Measurements from ENCODE around the gene CDIPT. TPM values are rescaled to one million over a fixed set of nuclear protein-coding genes. Genes with fewer than 3 reads are reported as not detected.

The CDIPT gene
- total RNA-seq, 1 donor from 2014 or later = 85.0 TPM

- TF ChIP-seq CTCF (IDR thresholded peaks at IDR 0.05; ENCODE audit: unreplicated experiment) = no peak
- peaks cover 11% of the 10 kb centered on the region for H3K36me3 Mint-ChIP-seq (ENCODE audit: low read depth, unreplicated experiment)
- H3K4me3 Mint-ChIP-seq (ENCODE audit: unreplicated experiment) = peak overlapping the region; percentile 97
- peaks cover 13% of the 10 kb centered on the region for H3K27me3 Mint-ChIP-seq (ENCODE audit: unreplicated experiment)
- peak overlapping the region; percentile 76 for H3K27ac Mint-ChIP-seq (ENCODE audit: unreplicated experiment)
- peaks cover 16% of the 10 kb centered on the region for H3K4me1 Mint-ChIP-seq (ENCODE audit: unreplicated experiment)
- DNase-seq (ENCODE audit: low spot score) = peak; percentile 21
- H3K9me3 Mint-ChIP-seq (ENCODE audit: unreplicated experiment) = no peaks in the 10 kb centered on the region
Measured at GRCh38 chr16:29862383-29862883, 593 bp downstream of the CDIPT start.

GRCh38 chr16:29860218-29860617 is 2.8 kb downstream of the CDIPT start:
- no peak overlapping the region for H3K4me3 Mint-ChIP-seq (ENCODE audit: unreplicated experiment)
- peaks cover 13% of the 10 kb centered on the region for H3K27me3 Mint-ChIP-seq (ENCODE audit: unreplicated experiment)
- H3K27ac Mint-ChIP-seq (ENCODE audit: unreplicated experiment) = no peak overlapping the region
- no peak for DNase-seq (ENCODE audit: low spot score)
- TF ChIP-seq CTCF (IDR thresholded peaks at IDR 0.05; ENCODE audit: unreplicated experiment) = no peak
- peaks cover 11% of the 10 kb centered on the region for H3K36me3 Mint-ChIP-seq (ENCODE audit: low read depth, unreplicated experiment)
- H3K4me1 Mint-ChIP-seq (ENCODE audit: unreplicated experiment) = peaks cover 16% of the 10 kb centered on the region
- H3K9me3 Mint-ChIP-seq (ENCODE audit: unreplicated experiment) = no peaks in the 10 kb centered on the region

- H3K27me3 Mint-ChIP-seq (ENCODE audit: unreplicated experiment) = peaks cover 12% of the 10 kb centered on the region
- H3K27ac Mint-ChIP-seq (ENCODE audit: unreplicated experiment) = no peak overlapping the region
- H3K9me3 Mint-ChIP-seq (ENCODE audit: unreplicated experiment) = no peaks in the 10 kb centered on the region
- DNase-seq (ENCODE audit: low spot score) = no peak
- no peak for TF ChIP-seq CTCF (IDR thresholded peaks at IDR 0.05; ENCODE audit: unreplicated experiment)
- peaks cover 16% of the 10 kb centered on the region for H3K4me1 Mint-ChIP-seq (ENCODE audit: unreplicated experiment)
- H3K4me3 Mint-ChIP-seq (ENCODE audit: unreplicated experiment) = no peak overlapping the region
- H3K36me3 Mint-ChIP-seq (ENCODE audit: low read depth, unreplicated experiment) = peaks cover 11% of the 10 kb centered on the region
Measured at GRCh38 chr16:29858974-29859373, 4.1 kb downstream of the CDIPT start.

GRCh38 chr16:29858149-29858849 is 4.7 kb downstream of the CDIPT start:
- no peak for DNase-seq (ENCODE audit: low spot score)
- Mint-ChIP-seq H3K27me3 (ENCODE audit: unreplicated experiment) (peaks cover 12% of the 10 kb centered on the region), H3K36me3 (ENCODE audit: low read depth, unreplicated experiment) (peaks cover 11% of the 10 kb centered on the region), H3K27ac (ENCODE audit: unreplicated experiment) (no peak overlapping the region), H3K9me3 (ENCODE audit: unreplicated experiment) (no peaks in the 10 kb centered on the region), H3K4me1 (ENCODE audit: unreplicated experiment) (peaks cover 16% of the 10 kb centered on the region), H3K4me3 (ENCODE audit: unreplicated experiment) (peak overlapping the region; percentile 43)
- TF ChIP-seq CTCF (IDR thresholded peaks at IDR 0.05; ENCODE audit: unreplicated experiment) = no peak

GRCh38 chr16:29857133-29857760 is 5.8 kb downstream of the CDIPT start:
- H3K4me1 Mint-ChIP-seq (ENCODE audit: unreplicated experiment) = peaks cover 13% of the 10 kb centered on the region
- no peak overlapping the region for H3K4me3 Mint-ChIP-seq (ENCODE audit: unreplicated experiment)
- H3K36me3 Mint-ChIP-seq (ENCODE audit: low read depth, unreplicated experiment) = peaks cover 11% of the 10 kb centered on the region
- no peak for TF ChIP-seq CTCF (IDR thresholded peaks at IDR 0.05; ENCODE audit: unreplicated experiment)
- no peak for DNase-seq (ENCODE audit: low spot score)
- no peaks in the 10 kb centered on the region for H3K9me3 Mint-ChIP-seq (ENCODE audit: unreplicated experiment)
- peaks cover 10% of the 10 kb centered on the region for H3K27me3 Mint-ChIP-seq (ENCODE audit: unreplicated experiment)
- no peak overlapping the region for H3K27ac Mint-ChIP-seq (ENCODE audit: unreplicated experiment)
